OCI-LY3 (cell line): ENCODE measurements around the gene NUDT1.

ENCODE experiments used
- EZH2phosphoT487 ChIP-seq: fragments of 200-600 bp; shearing (Covaris generic); IDR thresholded peaks from 2 replicates; pipeline ENCODE4 v1.6.1; 2018; ENCODE audit warnings: antibody characterized with exemption, mixed run types, low read depth
- TF ChIP-seq, protein P1 (sequence below): fragments of 200-600, 300-600 bp; sonication (generic); IDR thresholded peaks from 2 replicates; pipeline ENCODE4 v1.5.1; 2014; ENCODE audit warnings: antibody characterized with exemption, low read length, low read depth

DNA sequence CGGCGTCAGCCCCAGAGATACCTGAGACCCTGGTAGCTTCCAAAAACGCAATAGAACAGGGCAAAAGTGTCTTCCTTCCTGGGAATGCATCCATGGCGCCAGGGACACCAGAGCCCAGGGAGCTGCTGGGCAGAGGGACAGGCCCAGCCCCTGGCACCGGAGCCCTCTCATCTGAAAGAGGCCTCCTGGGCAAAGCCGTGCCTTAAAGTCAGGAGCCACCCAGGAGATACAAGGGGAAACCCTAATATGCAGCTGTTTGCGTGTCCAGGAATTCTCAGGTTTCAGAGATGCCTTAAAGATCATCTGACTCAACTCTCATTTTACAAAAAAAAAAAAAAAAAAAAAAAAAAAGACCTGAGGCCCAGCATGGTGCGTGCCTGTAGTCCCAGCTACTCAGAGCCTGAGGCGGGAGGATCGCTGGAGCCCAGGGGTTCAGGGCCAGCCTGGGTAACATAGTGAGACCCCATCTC, 28.0 kb downstream of the NUDT1 start:
- TF ChIP-seq, protein P1, sequence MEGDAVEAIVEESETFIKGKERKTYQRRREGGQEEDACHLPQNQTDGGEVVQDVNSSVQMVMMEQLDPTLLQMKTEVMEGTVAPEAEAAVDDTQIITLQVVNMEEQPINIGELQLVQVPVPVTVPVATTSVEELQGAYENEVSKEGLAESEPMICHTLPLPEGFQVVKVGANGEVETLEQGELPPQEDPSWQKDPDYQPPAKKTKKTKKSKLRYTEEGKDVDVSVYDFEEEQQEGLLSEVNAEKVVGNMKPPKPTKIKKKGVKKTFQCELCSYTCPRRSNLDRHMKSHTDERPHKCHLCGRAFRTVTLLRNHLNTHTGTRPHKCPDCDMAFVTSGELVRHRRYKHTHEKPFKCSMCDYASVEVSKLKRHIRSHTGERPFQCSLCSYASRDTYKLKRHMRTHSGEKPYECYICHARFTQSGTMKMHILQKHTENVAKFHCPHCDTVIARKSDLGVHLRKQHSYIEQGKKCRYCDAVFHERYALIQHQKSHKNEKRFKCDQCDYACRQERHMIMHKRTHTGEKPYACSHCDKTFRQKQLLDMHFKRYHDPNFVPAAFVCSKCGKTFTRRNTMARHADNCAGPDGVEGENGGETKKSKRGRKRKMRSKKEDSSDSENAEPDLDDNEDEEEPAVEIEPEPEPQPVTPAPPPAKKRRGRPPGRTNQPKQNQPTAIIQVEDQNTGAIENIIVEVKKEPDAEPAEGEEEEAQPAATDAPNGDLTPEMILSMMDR: no peak
- TF ChIP-seq EZH2phosphoT487: no peak
